ENCODE results near the gene ZYX. TPM values are rescaled to one million over a fixed set of nuclear protein-coding genes. Genes with fewer than 3 reads are reported as not detected.
"Not testable (repeated sequence)": the region's sequence is repeated elsewhere in the genome, so short reads cannot be mapped to it uniquely, and the experiment has no call there.

Gene ZYX
- total RNA-seq, 1 donor from 2014 or later, result 344 TPM

- no peak for DNase-seq (ENCODE audit: extremely low read depth, low read depth, low spot score)
Observed at GRCh38 chr7:143416565-143417149, 35.5 kb downstream of the ZYX start.

GRCh38 chr7:143417734-143418383 is 36.7 kb downstream of the ZYX start:
- DNase-seq (ENCODE audit: extremely low read depth, low read depth, low spot score), result no peak

DNA sequence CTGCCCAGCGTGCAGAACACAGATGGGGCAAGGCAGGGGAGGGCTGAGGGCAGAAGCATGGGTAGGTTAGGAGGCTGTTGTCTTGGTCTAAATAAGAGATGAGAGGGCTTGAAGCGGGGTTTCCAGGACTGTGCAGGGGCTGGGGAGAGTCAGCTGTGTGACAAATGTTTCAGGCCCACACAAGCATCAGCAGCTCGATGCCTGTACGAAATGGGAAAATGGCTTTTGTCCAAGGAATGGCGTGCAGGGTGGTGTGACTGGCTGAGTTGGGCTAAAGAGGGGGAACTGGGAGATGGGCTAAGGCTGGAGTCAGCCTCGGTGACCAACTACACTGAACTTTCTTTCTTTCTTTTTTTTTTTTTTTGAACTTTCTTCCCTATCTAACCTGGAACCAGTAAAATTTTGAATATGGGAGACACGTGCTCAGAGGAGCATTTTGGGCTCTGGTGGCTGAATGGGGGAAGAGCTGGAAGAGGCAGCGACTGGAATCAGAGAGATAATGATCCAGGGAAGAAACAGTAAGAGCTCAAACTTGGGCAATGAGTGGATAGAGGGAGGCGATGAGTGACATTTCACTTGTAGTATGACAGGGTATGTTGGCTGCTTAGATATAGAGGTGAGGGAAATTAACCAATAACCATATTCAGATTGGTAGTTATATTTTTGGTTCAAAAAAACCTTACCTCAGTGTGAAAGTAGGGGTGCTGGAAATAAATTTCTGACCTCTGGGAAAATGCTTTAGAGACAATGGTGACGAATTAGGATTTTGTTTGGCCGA is 37.7 kb downstream of the ZYX start:
- DNase-seq (ENCODE audit: extremely low read depth, low read depth, low spot score), result no peak

DNA sequence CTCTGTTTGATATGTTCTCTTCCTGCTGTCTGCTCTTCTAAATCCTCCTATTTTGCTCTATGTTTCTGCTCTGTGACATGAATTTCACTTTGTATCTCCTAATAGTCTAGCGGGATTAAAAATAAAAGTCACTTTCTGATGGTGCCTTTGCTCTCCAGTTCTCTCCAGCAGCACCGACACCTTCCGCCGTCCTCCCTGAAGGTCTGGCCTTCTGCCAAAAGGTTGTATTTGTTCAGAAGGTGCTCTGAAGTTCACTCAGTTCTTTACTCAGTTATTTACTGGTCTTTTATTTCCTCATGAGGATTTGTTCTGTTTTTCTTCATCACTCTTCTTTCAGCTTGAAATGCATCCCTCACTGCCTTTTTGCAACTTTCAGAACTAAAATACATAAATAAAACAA is 38.7 kb downstream of the ZYX start:
- DNase-seq (ENCODE audit: extremely low read depth, low read depth, low spot score), result no peak

- DNase-seq (ENCODE audit: extremely low read depth, low read depth, low spot score), result not testable (repeated sequence)
Observed at GRCh38 chr7:143420624-143421023, 39.5 kb downstream of the ZYX start.

- no peak for DNase-seq (ENCODE audit: extremely low read depth, low read depth, low spot score)
Observed at GRCh38 chr7:143422033-143422432, 40.9 kb downstream of the ZYX start.

- not testable (repeated sequence) for DNase-seq (ENCODE audit: extremely low read depth, low read depth, low spot score)
Observed at GRCh38 chr7:143424476-143424875, 43.3 kb downstream of the ZYX start.

GRCh38 chr7:143426479-143427142 is 45.5 kb downstream of the ZYX start:
- DNase-seq (ENCODE audit: extremely low read depth, low read depth, low spot score), result no peak

- DNase-seq (ENCODE audit: extremely low read depth, low read depth, low spot score), result no peak
Observed at GRCh38 chr7:143429770-143430698, 48.9 kb downstream of the ZYX start.

DNA sequence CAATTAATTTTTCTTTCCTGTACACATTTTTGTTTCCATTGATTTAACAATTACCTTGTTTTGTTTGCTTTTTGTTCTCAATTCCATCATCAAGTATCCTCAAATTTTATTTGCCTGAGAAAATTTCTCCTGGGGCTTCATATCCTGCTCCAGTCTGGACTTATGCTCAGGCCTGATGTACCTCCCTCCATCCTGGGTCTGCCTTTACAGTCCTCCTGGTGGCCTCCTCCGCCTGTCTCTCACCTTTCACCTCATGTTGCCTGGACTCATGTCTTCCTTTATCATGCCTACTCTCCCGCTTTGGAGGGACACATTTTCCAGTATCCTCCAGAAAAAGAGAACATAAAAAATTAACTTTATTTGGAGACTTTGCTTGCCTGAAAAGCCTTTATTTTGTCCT is 50.0 kb downstream of the ZYX start:
- DNase-seq (ENCODE audit: extremely low read depth, low read depth, low spot score), result no peak

GRCh38 chr7:143433759-143434158 is 52.6 kb downstream of the ZYX start:
- no peak for DNase-seq (ENCODE audit: extremely low read depth, low read depth, low spot score)

DNA sequence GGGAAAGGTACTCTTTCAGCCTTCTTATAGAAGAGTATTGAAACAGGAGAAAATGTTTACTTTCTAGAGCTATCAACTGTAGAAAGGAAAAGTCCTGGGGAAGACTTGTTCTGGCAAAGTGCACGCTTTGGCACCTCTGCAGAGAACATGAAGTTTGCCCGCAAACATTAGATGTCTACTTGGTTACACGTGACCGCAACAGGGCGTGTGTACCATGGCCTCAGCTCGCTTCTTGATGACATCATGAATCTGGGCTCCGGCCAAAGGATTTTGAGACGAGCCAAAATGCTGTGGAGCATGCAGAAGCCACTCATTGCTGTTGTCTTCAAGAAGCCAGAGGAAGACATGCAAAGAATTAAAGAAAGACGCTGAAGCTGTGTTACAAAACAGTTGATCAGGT is 53.5 kb downstream of the ZYX start:
- no peak for DNase-seq (ENCODE audit: extremely low read depth, low read depth, low spot score)

GRCh38 chr7:143435266-143435665 is 54.1 kb downstream of the ZYX start:
- no peak for DNase-seq (ENCODE audit: extremely low read depth, low read depth, low spot score)

DNA sequence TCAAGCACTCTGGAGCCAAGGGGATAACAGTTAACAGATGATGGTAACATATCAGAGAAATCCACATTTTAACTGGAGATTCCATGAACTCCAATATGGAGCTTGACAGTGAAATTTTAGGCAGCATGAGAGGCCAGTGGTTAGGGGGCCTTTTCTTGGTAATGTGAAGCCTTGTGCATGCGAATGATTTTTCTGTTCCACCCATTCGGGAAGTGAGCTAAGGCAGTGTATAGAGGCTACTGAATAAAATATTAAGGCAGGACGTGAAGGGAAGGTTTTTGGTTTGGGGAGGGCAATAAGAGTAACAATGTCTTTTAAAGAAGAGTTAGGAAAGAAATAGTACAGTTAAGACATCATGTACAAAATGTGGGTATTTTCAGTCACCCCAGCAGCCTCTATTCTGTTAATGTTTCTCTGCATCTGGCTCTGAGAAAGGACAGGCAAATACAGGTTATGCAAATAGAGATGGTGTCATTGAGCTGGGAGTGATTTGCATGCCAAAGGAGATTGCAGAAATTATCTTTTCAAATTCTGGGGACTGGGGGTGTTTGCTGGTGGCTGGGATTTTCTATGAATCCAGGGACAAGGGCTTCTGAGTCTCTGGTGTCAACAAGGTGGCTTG is 55.3 kb downstream of the ZYX start:
- DNase-seq (ENCODE audit: extremely low read depth, low read depth, low spot score), result no peak

GRCh38 chr7:143437578-143437977 is 56.4 kb downstream of the ZYX start:
- no peak for DNase-seq (ENCODE audit: extremely low read depth, low read depth, low spot score)

GRCh38 chr7:143439866-143440265 is 58.7 kb downstream of the ZYX start:
- no peak for DNase-seq (ENCODE audit: extremely low read depth, low read depth, low spot score)
